SK-N-SH (cell line): ENCODE data around the gene KIR2DL1.
"Not testable (repeated sequence)": the region's sequence is repeated elsewhere in the genome, so short reads cannot be mapped to it uniquely, and the experiment has no call there.

Experiments
- CTCF ChIP-seq: fragments of 200-600 bp; sonication (generic); IDR thresholded peaks from 2 replicates; pipeline ENCODE4 v1.6.1; 2017; ENCODE audit warnings: antibody characterized with exemption, mild to moderate bottlenecking, moderate library complexity
- GABPA ChIP-seq: IDR thresholded peaks from 2 replicates; pipeline ENCODE4 v1.4.0; 2012; ENCODE audit warnings: low read depth, mild to moderate bottlenecking
- GATA2 ChIP-seq: sonication (generic); formaldehyde crosslinking; IDR thresholded peaks from 2 replicates; pipeline ENCODE4 v1.5.0; 2020; ENCODE audit warnings: mild to moderate bottlenecking, missing genetic modification reagents
- MAX ChIP-seq: IDR thresholded peaks from 2 replicates; pipeline ENCODE4 v1.4.0; 2012; ENCODE audit warnings: low read depth
- MEF2A ChIP-seq: IDR thresholded peaks from 2 replicates; pipeline ENCODE4 v1.4.0; 2012; ENCODE audit warnings: low read depth, borderline replicate concordance
- PBX3 ChIP-seq: IDR thresholded peaks from 2 replicates; pipeline ENCODE4; 2012
- POLR2AphosphoS5 ChIP-seq: IDR thresholded peaks from 2 replicates; pipeline ENCODE4 v1.6.1; 2012; ENCODE audit warnings: low read depth, low read length
- RAD21 ChIP-seq: IDR thresholded peaks from 2 replicates; pipeline ENCODE4 v1.6.1; 2012; ENCODE audit warnings: mild to moderate bottlenecking, low read length
- SIN3A ChIP-seq: IDR thresholded peaks from 2 replicates; pipeline ENCODE4 v1.6.1; 2012; ENCODE audit warnings: low read depth, mild to moderate bottlenecking, low read length, moderate library complexity, borderline replicate concordance
- TAF1 ChIP-seq: IDR thresholded peaks from 2 replicates; pipeline ENCODE4 v1.6.1; 2012; ENCODE audit warnings: low read depth, mild to moderate bottlenecking, low read length, moderate library complexity, borderline replicate concordance
- YY1 ChIP-seq: IDR thresholded peaks from 2 replicates; pipeline ENCODE4 v1.4.0; 2012; ENCODE audit warnings: low read depth, mild to moderate bottlenecking

- not testable (repeated sequence) for TF ChIP-seq POLR2AphosphoS5; CTCF; TAF1; PBX3; GATA2 (CRISPR knock-in tag); GABPA; MAX; SIN3A; RAD21; YY1; MEF2A
Measured at GRCh38 chr19:54769646-54770045, at the start of gene KIR2DL1.
